AG08396 (cell line): Measurements from ENCODE around the gene DOK6.
"Not testable (repeated sequence)": the region's sequence is repeated elsewhere in the genome, so short reads cannot be mapped to it uniquely, and the experiment has no call there.

Experiments used
- DNase-seq: peaks from one replicate; pipeline ENCODE4 v3.0.0; 2012; ENCODE audit warnings: low spot score, mixed read lengths

The DOK6 gene

DNA sequence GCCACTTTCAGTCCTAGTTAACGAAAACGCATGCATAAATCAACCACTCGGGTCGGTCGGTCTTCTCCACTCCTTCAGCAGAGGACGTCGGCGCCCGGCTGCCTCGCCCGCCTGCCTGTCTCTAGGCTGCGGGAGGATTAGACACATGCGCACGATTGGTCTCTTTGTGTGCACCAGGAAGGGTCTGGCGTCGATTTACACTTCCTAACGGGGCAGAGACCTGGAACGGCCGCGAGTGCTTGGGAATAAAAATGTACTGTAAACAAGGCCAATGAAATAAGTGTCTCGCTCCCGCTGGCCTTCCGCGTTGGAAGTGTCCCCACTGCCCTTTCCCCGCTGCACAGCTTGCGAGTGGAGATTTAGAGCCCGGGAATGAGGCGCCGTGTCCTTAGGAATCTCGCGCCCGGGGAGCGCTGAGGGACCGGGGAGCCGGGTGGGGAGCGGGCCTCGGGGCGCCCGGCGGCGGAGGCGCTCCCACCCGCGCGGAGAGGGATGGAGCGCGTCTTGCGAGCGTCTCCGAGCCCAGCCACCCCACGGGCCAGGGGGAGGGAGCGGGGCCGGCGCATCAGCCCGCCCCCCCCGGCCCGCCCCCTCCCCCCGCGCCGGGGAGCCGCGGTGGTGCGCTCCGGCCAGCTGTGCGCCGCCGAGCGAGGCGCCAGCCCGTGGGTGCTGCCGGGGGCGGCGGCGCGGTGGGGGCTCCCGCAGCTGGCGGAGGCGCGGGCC is at the start of gene DOK6:
Gene DOK6, plus strand, starts transcription at position 636 of the 723 bp plus-strand sequence.
- DNase-seq: peak; percentile 82

DNA sequence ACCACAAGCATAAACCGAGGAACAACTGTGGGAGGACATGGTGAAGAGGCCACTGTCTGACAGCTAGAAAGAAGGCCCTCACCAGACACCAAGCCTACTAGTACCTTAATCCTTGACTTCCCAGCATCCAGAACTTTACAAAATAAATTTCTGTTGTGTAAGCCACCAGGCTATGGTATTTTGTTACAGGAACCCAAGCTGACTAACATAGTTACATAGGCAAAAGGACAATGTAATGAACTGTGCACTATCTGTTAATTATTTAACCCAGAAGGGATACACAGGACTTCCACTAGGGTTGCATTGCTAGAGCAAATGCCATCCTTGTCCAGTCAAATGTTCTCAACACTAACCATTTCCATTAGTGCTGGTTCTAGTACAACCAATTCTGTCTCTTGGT is 47.7 kb upstream of the DOK6 start:
- no peak for DNase-seq

GRCh38 chr18:69357590-69357989 is 43.1 kb upstream of the DOK6 start:
- DNase-seq: no peak

DNA sequence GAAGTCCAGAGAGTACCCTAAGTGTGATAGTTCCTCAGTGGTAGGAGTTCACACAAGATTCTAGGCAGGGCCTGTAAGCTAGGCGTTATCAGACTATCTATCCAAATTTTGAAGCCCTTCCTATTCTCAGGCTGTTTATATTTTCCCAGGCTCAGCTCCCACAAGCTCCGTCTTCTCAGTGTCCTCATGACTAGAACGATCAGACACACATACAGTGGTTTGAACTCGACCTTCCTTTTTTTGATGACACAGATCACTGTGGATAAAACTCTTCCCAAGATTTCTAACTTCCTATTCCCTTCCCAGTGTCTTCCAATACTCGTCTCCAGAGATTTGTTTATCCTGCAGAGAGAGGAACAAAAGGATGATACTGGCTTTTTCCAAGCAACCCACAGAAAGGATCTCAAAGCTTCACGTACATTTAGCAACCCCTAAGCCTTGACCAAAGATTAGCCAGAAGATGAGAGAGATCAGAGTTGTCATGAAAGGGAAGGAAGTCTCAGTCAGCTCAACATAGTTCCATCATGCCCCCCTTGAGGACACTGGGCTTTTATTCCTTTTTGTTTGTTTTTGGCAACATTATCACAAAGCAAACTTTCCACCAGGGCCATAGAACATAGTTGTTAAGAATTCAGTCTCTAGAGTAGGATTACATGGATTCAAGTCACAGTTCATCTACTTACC is 42.3 kb upstream of the DOK6 start:
- DNase-seq: no peak

GRCh38 chr18:69359768-69360167 is 40.9 kb upstream of the DOK6 start:
- DNase-seq: not testable (repeated sequence)

- DNase-seq: no peak
Observed at GRCh38 chr18:69364930-69365329, 35.8 kb upstream of the DOK6 start.

GRCh38 chr18:69365658-69366057 is 35.0 kb upstream of the DOK6 start:
- DNase-seq: no peak

GRCh38 chr18:69367104-69367503 is 33.6 kb upstream of the DOK6 start:
- no peak for DNase-seq

DNA sequence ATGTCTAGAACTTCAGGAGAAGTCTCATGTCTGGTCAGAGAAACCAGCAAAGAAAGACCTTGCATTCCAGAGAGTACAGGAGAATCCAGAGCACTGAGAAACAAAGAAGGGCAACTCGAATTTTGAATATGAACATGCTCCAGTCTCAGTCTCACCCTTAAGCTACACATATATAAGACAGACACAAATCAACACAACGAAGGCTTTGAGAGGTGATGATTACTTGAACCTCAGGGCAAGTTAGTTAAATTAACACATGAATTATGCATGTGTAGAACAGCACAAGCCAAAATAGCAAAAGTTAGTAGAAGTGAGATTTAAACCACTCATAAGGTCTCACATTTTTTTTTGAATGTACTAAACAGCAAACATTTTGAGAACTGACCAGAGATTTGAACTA is 29.0 kb upstream of the DOK6 start:
- DNase-seq: no peak

- DNase-seq: no peak
Observed at GRCh38 chr18:69380324-69380723, 20.4 kb upstream of the DOK6 start.

- no peak for DNase-seq
Observed at GRCh38 chr18:69383186-69383585, 17.5 kb upstream of the DOK6 start.

DNA sequence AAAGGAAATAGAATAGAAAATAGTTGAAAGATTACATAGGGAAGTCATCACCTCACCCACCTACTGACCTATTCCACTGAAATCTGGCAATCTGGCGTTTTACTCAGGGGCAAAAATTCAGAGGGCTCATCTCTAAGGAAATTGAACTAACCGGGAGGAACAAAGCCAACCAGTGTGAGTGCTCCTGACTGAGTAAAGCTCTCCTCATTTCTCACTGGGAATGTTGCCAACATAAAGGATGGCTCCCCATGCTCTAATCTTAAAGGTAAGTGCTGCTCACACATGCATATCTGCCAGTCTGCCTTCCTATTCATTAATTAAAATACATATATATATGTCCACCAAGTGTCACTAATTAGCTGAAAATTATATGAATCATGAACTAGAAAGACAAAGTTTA is 13.5 kb upstream of the DOK6 start:
- DNase-seq: no peak

DNA sequence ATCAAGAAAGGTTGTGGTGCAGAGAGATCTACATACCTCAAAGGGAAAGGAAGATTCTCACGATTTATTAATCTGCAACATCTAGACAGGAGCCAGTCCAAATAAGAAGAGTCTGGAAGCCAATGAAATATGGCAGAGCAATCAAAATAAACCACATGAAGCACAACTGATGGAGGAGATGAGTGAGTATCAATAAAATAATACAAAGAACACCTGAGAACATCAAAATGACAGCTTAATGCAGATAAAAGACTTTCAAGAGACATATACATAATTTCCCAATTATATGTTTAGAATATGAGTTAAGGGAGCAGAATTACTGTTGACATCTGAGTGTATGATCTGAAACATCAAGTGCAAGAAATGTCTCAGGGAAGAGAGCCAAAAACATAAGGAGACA is 12.5 kb upstream of the DOK6 start:
- no peak for DNase-seq

GRCh38 chr18:69397096-69397495 is 3.6 kb upstream of the DOK6 start:
- DNase-seq: peak; percentile 26

DNA sequence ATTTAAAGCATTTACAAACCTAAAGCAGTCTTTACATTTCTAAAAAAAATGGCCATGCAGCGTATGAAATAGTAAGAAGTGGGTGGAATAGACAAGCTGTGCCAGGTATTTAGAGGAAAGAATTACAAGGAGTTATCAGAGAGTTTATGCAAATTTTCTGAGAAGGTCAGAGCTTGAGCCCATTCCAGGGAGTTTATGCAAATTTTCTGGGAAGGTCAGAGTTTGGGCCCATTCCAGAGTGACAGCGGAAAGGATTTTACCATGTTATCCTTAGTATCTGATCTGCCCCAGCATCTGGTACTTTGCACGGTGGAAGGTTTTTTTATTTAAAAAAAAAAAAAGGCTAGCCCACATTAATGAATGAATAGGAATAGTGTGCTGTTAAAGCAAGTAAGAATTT is 1.4 kb upstream of the DOK6 start:
- DNase-seq: no peak

- DNase-seq: peak; percentile 65
Observed at GRCh38 chr18:69400976-69401225, 213 bp downstream of the DOK6 start.

- peak; percentile 51 for DNase-seq
Observed at GRCh38 chr18:69401226-69401971, 711 bp downstream of the DOK6 start.

GRCh38 chr18:69401972-69402532 is 1.4 kb downstream of the DOK6 start:
- no peak for DNase-seq

DNA sequence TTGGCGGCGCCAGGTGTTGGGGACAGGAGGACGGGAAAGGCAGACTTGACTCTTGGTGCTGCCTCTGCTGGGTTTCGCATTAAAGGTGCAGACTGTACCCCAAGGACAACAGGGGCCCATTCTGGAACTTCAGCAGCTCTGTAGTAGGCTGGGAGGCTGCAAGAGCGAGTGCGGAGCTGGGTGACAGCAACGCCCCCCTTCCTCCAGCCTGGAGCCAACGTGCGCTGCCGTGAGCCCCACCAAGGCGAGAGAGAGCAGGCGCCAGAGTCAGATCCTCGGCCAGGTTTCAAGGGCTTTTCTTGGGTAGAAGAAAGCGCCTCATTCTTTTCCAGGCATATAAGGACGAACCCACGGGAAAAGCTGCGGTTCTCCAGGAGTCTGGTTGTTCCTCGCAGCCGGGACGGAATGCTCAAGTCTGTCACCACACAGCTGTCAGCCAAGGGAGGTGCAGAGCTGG is 1.9 kb downstream of the DOK6 start:
- peak; percentile 15 for DNase-seq

- no peak for DNase-seq
Observed at GRCh38 chr18:69408522-69408921, 7.8 kb downstream of the DOK6 start.

- DNase-seq: no peak
Observed at GRCh38 chr18:69411199-69411598, 10.5 kb downstream of the DOK6 start.

DNA sequence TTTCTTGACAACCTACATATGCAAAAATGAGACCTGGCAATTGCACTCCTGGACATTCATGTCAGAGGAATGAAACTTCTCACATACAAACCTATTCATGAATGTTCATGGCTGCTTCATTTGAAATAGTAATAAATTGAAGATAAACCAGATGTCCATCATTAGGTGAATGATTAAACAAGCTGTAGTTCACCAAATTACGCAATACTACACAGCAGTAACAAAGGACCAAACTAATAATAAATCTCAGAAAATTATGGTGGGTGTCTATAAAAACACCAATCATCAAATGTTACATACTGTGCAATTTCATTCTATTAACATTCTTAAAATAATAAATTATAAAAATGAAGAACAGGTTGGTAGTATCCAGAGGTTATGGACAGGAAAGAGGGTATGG is 13.5 kb downstream of the DOK6 start:
- DNase-seq: no peak

- DNase-seq: no peak
Observed at GRCh38 chr18:69432847-69433246, 32.2 kb downstream of the DOK6 start.
